GM19397 (cell line): ENCODE data around the gene HSPB9.

Experiments used
- ATAC-seq: cut with Tn5 transposase; IDR thresholded peaks from one replicate; pipeline ENCODE4 v1.9.1; 2021; ENCODE audit warnings: mild to moderate bottlenecking, moderate library complexity; ENCODE audit not compliant: unreplicated experiment

The HSPB9 gene

GRCh38 chr17:42122371-42123303, at the start of gene HSPB9:
TSS of gene HSPB9 (plus strand) at chr17:42122804. CDS start at chr17:42122851, 47 bp downstream.
- no peak for ATAC-seq

GRCh38 chr17:42075789-42076188, 46.8 kb upstream of the HSPB9 start:
- no peak for ATAC-seq

GRCh38 chr17:42076797-42077559, 45.6 kb upstream of the HSPB9 start:
- ATAC-seq: no peak

GRCh38 chr17:42077755-42078154, 44.8 kb upstream of the HSPB9 start:
- no peak for ATAC-seq

- ATAC-seq: no peak
Observed at GRCh38 chr17:42078396-42079043, 44.1 kb upstream of the HSPB9 start.

GRCh38 chr17:42079541-42079940, 43.1 kb upstream of the HSPB9 start:
- ATAC-seq: no peak

GRCh38 chr17:42081516-42082129, 41.0 kb upstream of the HSPB9 start:
- ATAC-seq: no peak

- no peak for ATAC-seq
Observed at GRCh38 chr17:42087042-42087701, 35.4 kb upstream of the HSPB9 start.

GRCh38 chr17:42087736-42088705, 34.6 kb upstream of the HSPB9 start:
- ATAC-seq: no peak

- ATAC-seq: no peak
Observed at GRCh38 chr17:42088736-42089135, 33.9 kb upstream of the HSPB9 start.

GRCh38 chr17:42090964-42091790, 31.4 kb upstream of the HSPB9 start:
- ATAC-seq: no peak

GRCh38 chr17:42092939-42093338, 29.7 kb upstream of the HSPB9 start:
- ATAC-seq: no peak

- no peak for ATAC-seq
Observed at GRCh38 chr17:42094375-42095069, 28.1 kb upstream of the HSPB9 start.

- ATAC-seq: no peak
Observed at GRCh38 chr17:42096360-42097111, 26.1 kb upstream of the HSPB9 start.

- no peak for ATAC-seq
Observed at GRCh38 chr17:42097691-42098631, 24.6 kb upstream of the HSPB9 start, which contains the start of gene ZNF385C. TSS of gene ZNF385C (minus strand) at chr17:42098473. CDS start at chr17:42063056, 35,417 bp downstream.
